Right lung (tissue), 10 donors: ENCODE measurements around the gene ARL10. TPM values are rescaled to one million over a fixed set of nuclear protein-coding genes. Genes with fewer than 3 reads are reported as not detected.
A peak's percentile ranks its signal among the peaks of the same experiment; 100 is the strongest.

Experiments used
- DNase-seq, 2 donors: peaks; one replicate each; pipeline ENCODE4 v3.0.0-alpha.2; 2013
- long read RNA-seq, 8 donors: transcript quantifications; one replicate each; lab custom pipeline, GENCODE V29; 2026
- polyA plus RNA-seq, 5 donors: library from polyadenylated mRNA; unstranded; fragments of 120-200 nt; gene quantifications; one replicate each; pipeline versions ENCODE4 v1.2.1 to v1.2.3, GENCODE V29; 2013; ENCODE audit warnings: inconsistent platforms in 1 of 5, low replicate concordance in 1 of 5; ENCODE audit not compliant: insufficient read length in 5 of 5, insufficient read depth in 1 of 5

Gene ARL10, protein sequence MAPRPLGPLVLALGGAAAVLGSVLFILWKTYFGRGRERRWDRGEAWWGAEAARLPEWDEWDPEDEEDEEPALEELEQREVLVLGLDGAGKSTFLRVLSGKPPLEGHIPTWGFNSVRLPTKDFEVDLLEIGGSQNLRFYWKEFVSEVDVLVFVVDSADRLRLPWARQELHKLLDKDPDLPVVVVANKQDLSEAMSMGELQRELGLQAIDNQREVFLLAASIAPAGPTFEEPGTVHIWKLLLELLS
- polyA plus RNA-seq = 10 to 100 TPM; 11.4 to 20.7 (median 16.4) TPM
- long read RNA-seq, donor 1, full-length matches to known transcripts = 2 of 42 reads
- long read RNA-seq, donor 1, partial matches to known transcripts = 0 of 42 reads
- long read RNA-seq, donor 1, other reads (novel, unspliced or antisense) = 40 of 42 reads
- long read RNA-seq, donor 2, full-length matches to known transcripts = 1 of 1 reads
- long read RNA-seq, donor 2, partial matches to known transcripts = 0 of 1 reads
- long read RNA-seq, donor 2, other reads (novel, unspliced or antisense) = 0 of 1 reads
- long read RNA-seq, donor 3, full-length matches to known transcripts = 1 of 1 reads
- long read RNA-seq, donor 3, partial matches to known transcripts = 0 of 1 reads
- long read RNA-seq, donor 3, other reads (novel, unspliced or antisense) = 0 of 1 reads
- long read RNA-seq, donor 4, full-length matches to known transcripts = 1 of 1 reads
- long read RNA-seq, donor 4, partial matches to known transcripts = 0 of 1 reads
- long read RNA-seq, donor 4, other reads (novel, unspliced or antisense) = 0 of 1 reads
- long read RNA-seq, donor 5, full-length matches to known transcripts = 3 of 3 reads
- long read RNA-seq, donor 5, partial matches to known transcripts = 0 of 3 reads
- long read RNA-seq, donor 5, other reads (novel, unspliced or antisense) = 0 of 3 reads
- long read RNA-seq, donor 6, full-length matches to known transcripts = 2 of 2 reads
- long read RNA-seq, donor 6, partial matches to known transcripts = 0 of 2 reads
- long read RNA-seq, donor 6, other reads (novel, unspliced or antisense) = 0 of 2 reads
- long read RNA-seq, donor 7, full-length matches to known transcripts = 6 of 124 reads
- long read RNA-seq, donor 7, partial matches to known transcripts = 64 of 124 reads
- long read RNA-seq, donor 7, other reads (novel, unspliced or antisense) = 54 of 124 reads
- long read RNA-seq, donor 8 = 0 reads

DNA sequence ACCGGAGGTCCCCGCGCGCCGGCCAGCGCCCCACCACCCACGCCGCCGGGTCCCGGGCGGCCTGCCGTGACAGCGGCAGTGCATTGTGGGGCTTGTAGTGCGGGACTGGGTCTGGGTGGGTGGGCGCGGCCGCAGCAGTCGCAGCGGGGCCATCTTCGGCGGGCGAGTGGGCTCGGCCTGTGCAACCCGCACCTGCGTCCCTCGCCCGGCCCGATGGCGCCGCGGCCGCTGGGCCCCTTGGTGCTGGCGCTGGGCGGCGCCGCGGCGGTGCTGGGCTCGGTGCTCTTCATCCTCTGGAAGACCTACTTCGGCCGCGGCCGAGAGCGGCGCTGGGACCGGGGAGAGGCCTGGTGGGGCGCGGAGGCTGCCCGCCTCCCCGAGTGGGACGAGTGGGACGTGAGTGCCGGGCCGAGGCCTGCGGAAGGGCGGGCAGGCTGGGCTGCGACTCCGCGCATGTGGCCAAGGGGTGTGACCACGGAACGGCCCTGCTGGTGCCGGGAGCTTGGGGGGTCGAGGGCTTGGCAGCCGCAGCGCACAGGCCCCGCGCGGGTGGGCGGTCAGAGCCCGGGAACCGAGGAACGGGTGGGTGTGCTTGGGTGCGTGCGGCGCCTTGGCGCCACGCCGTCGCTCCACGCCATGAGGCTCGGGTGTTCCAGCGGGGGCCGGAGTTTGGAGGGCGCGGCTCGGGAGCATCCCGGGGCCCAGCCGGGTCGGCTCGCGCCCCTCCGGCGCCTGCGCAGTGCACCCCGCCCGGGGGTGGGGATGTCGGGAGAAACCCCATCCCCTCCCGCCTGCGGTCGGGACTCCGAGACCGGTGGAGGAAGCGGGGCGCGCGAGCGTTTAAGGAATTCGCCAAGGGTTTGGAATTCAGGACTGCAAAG is at the start of gene ARL10:
ARL10 (plus strand) TSS at position 137 of the 881 bp plus-strand sequence; CDS start at position 214, 77 bp downstream.
- peak; percentile 19 to 49 for DNase-seq

DNA sequence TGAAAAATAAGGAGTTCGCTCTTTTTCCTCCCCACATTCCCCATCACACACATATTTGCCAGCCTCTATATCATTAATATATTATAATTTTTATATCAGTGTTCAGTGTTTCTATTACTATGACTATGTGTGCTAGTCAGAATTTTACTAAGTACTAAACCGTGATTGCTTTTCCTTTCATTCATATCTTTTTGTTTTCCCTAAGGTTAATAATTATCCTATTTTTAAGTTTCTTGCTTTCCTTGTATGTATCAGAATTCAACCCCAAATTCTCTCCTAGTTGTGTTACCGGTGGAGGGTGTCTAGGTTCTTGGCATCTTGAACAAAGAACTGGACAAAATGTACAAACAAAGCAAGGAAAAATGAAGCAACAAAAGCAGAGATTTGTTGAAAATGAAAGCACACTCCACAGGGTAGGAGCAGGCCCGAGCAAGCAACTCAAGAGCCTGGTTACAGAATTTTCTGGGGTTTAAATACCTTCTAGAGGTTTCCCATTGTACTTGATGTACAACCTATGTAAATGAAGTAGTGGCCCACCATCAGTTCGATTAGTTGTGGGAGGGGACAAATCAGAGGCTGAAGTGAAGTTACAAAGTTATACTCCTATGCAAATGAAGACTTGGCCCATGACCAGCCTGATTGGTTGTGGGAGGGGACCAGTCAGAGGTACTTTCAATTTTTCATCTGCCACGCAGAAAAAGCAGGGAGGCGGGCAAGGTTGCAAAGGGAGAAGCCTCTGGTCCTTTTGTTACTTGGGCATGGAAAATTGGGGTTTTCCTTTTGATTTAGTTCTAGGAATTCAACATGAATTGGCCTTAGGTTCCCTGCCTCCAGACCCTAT is 47.5 kb upstream of the ARL10 start:
- DNase-seq = no peak

DNA sequence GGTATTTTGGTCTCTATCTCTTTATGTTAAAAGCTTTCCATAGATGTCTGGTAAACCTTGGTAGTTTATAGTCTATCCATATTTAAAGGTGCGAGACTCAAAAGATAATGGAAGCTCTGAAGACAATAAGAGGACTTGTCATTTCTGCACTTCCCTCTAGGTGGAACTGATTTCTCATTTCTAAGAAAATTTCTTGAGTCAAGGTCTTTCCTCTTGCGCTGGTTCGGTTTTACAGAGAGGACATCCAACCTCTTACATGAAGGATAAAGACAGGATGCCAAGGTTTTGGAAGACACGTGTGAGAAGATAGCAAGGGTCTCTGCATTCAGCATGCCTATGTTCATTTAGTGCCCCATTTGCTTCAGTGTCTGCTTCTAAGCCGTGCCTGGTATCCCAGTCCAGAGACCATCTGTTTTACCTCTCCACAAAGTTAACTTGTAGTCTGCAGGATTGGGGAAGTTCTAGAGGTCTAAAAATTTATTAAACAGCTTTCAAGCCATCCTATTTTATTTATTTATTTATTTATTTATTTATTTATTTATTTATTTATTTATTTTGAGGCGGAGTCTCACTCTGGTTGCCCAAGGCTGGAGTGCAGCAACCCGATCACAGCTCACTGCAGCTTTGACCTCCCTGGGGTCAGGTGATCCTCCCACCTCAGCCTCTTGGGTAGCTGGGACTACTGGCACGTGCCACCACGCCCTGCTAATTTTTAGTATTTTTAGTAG is 45.3 kb upstream of the ARL10 start:
- DNase-seq = no peak

DNA sequence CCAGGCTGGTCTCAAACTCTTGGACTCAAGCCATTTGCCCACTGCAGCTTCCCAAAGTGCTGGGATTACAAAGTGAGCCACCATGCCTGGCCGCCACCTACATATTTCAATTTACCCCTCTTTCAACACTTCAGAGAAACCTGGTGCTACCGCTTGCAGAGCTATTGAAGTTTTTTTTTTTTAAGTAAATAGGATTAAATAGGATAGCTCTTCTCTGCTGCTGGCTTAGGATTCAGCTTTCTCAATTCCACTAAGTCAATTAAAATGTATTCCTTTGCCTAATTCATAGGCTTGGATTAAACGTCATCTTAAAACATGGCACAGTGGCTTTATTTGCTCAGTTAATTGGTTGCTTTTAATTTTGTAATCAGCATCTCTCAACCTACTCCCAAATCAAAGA is 44.7 kb upstream of the ARL10 start:
- no peak for DNase-seq

DNA sequence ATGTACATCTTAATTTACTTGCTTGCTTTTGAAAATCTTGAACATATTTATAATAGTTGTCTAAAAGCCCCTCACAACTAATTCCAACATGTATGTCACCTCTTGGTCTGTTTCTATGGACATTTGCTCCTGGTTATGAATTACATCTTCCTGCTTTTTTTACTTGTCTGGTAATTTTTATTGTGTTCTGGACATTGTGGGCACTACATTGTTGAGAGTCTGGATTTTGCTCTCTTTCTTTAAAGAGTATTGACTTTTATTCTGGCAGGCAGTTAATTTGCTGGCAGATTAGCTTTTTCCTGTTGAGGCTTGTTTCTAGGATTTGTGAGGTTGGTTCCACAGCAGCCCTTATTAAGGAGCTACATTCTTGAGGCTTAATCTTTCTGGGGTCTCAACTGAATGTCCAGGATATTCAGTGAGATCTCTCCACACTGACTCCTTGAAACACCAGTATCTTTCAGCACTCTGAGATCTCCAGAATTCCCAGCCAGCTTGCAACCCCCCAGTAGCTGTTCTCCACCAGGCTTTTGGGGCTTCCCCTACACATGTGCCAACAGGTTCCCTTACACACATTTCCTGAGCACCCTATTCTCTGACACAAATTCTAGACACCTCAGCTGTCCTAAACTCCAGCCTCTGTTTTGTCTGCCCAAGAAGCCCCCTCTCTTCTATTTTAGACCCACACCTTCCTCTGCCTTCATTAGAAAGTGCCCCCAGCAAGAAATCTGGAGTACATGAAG is 31.1 kb upstream of the ARL10 start:
- DNase-seq = no peak

DNA sequence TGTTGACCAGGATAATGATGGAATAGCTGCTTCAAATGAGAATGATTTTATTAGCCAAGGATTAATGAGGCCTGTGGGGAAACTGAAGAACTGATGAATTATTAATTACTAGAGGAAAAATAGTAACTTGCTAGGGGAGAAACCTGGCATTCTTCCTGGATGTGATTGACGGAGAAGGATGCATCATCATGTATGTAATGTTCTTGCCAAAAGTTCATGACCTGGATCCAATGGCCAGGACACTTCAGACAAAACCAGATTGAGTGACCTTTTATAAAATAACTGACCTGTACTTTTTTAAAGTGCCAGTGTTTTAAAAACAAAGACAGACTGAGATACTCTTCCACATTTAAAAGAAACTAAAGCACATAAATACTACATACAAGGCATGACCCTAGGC is 27.4 kb upstream of the ARL10 start:
- no peak for DNase-seq

DNA sequence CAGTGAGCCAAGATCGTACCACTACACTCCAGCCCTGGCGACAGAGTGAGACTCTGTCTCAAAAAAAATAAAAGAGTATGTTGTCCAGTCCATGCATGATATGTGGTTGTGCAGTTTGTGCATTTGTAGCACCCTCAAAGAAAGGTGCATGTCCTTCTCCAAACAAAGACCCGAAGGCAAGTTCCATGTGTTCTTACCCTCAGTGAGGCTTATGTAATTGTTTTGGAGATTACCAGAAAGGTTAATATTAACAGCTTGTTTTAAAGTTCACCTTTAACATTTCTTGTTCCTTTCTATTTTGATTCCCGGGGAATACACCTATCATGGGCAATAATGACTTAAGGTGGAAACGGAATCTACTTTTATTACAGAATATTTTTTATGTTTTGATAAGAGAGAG is 26.0 kb upstream of the ARL10 start:
- no peak for DNase-seq

DNA sequence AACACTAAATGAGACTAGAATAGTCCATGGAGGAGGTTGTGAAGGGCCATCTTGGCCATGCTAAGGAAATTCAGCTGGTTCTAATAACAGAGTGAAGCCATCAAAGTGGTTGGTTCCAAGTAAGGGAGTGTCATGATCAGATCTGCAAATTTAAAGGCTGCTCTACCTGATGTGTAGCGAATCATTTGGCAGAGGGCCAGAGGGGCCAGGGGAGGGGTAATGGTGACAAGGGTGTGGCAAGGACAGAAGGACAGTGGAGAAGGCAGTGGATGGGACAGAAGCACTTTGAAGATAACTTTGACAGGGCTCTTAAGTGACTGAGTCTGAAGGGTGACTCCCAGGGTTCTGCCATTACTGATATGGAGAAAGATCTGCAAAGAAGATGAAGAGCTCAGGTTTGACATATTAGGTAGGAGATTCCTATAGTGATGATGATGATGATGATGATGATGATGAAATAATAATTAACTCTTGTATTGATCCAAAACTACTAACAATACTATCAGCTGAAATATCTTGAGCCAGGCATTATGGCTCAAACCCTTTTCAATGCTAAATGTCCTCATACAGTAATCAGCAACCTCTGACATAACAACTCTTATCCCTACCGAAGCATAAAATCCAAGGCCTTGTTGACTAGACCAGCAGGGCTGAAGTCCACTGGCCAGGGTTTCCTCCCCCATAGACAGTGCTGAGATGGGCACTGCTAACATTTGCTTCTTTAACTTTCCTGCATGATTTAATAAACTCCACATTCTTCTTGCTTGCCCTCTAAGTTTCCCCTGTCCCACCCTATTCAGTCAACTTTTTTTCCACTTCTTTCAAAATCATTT is 23.7 kb upstream of the ARL10 start:
- no peak for DNase-seq

DNA sequence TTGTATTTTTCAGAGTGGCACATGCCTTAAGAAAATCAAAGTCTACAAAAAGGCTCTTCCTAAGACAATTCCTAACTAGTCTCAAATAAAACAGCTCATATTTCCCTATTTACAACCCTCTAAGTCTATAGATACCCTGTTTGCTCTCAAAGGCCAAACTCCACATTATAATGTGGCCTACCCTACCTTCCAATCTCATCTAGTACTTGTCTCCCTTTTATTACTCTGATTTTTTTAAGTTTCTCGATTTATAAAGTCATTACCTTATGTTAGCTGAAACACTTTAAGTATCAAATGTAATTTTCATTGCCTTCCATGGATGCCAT is 23.2 kb upstream of the ARL10 start:
- no peak for DNase-seq

DNA sequence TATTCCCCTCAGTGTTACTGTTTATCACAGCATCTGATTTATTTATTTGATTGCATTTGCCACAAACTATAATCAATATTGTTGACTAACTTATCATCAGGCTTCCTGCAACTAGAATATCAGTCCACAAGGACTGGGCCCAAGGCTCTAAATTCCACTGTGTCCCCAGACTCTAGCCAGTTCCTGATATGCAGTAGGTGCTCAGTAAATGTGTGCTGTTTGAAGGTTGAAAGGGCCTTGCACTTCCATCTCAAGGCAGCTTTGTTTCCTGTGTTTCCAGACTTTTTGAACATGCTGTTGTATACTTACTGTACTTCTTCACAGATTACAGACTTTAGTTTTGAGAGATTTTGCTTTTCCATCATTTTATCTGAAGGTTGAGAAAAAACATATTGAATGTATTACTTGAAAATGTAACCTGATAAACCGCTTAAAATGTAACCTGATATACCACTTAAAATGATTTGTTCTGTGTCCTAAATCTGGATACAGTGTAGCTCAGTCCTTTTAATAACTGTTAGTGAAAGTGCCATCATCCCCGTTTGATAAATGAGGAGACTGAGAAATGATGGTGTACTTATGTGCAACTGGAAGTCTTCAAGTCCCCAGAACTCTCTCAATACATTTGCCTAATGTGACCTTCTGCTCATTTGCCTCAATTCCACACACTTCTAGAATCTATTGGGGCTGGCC is 22.4 kb upstream of the ARL10 start:
- DNase-seq = no peak

DNA sequence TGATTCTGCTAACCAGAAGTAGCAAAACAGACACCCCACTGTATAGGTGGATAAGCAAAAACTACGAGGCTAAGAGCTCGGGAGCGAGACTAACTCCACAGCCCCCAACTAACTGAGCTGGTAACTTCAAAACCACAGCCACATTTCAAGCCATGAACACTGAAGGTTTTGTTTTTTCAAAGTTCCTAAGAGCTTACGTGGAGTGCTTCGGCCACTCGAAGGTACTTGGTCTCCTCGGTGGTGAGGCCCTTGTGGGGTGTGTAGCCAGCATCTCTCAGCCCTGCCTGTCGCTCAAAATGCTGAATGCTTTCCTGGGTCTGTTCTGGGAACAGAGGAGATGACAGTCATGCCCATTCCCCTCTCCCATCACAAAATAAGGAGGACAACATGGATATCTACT is 14.9 kb upstream of the ARL10 start:
- DNase-seq = peak; percentile 47 to 50

DNA sequence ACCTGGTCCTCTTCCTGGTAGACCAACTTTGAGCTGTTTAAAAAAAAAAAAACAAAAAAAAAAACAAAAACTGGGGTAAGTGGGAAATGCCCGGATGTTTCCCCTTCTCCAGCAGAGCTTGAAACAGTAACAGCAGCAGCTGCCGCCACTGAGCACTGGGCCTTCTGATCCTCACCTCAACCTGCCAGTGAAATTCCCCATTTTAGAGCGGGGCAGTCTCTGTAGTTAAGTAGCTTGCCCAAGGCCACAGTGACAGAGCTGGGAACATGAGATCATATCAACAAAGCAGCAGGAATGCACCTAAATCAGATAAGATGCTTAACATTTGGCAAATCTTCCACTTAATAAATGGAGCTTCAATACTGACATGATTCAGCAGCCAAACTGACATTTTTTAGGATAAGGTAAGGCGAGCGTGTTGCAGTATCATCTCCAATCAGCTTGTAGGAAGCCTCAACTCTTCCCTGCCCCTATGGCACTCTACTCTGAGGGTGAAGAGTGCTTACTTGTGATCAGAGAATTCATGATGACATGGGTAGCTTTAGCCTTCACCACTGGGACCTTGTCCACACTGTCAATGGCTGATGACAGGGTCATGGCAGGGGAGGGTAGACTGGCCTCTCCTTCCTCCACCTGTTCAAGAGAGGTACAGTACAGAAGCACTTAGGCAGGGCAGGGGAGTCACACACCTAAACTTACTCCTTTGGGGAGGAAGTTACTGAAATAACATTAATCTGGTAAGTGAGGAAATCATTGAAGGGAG is 13.0 kb upstream of the ARL10 start:
- no peak for DNase-seq

DNA sequence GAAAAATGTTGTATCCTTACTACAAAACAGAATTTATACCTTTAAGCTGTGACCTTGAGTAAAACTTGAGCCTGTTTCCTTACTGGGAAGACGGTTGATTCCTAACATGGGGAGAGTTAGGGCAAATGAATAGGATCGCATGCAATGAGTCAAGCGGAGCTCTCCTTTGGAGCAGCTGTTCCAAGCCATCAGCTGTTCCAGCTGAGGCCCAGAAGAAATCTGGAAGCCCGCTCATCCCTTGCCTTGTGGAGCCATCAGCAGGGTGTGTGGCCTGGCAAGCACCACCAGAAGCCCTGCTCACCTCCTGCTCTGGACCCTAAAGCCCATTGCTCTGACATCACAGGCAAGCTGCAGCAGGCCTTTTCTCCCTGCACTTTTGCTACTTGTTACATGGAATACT is 11.8 kb upstream of the ARL10 start:
- no peak for DNase-seq

DNA sequence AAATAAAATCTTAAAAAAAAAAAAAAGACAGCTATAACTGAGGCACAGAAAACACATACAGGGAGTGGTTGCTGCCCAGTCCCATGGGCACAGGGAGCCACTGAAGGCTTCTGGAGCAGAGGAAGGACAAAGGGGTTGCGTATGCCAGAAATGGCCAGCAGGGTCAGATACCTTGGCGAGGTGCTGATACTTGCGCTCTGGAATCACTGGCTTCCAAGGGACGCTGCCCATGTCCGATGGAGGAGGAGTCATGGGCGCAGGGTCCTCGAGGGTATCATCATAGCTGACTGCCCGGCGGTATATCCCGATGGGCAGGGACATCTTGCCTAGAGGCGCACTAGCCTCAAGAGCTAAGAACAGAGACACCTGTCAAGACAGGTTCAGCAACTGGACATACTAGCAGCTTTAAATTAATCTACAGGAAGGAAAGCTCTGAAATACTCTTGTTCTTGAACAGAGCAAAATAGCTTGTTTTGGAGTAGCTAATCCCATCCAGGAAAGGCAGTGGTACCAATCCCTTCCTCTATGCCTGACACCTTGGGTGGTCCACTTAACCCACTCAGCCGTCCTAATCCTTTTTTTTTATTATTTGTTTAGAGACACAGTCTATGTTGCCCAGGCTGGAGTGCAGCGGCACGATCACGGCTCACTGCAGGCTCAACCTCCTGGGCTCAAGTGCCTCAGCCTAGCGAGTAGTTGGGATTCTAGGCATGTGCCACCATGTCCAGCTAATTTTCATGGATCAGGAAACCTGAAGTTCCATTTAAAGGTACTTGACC is 9.7 kb upstream of the ARL10 start:
- no peak for DNase-seq

DNA sequence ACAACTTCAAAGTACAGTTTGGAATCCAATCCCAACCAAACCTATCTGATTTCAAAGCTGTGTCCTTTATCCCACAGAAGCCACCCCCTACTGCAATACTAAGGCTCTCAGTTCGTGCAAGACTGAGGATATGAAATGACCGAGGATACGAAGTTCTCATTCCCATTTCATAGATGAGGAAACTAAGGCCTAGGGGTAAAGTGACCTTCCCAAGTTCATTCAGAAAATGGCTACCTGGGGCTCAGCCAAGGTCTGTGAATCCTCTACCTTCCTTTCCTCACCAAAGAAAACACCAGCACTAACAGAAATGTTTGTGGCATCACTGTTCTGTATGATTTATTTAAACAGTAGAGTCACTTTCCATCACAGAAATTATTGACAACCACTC is 9.1 kb upstream of the ARL10 start:
- DNase-seq = no peak

DNA sequence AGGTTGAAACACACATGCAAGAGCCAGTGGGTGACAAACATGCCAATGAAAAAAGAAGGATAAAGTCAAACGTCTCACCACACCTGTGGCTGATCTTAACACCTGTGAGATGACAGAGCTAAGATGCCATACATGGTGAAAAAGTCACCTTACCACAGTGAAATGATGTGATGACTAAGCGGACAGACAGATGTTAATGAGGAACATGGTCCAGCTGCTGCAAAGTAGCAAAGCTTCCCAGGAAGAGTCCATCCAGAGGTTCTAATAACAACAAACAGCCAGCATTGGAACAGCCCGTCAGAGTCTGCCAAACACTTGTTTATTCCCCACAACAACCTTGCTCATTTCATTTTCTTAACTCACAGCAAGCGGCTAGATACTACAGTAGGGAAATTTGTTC is 5.6 kb upstream of the ARL10 start:
- DNase-seq = no peak
